ENCODE measurements around the gene TFF3. TPM values are rescaled to one million over a fixed set of nuclear protein-coding genes. Genes with fewer than 3 reads are reported as not detected.

The TFF3 gene
- total RNA-seq, 1 donor from 2014 or later: 2.3 TPM

GRCh38 chr21:42265231-42265812 is 49.9 kb downstream of the TFF3 start:
- no peak for ATAC-seq

GRCh38 chr21:42264245-42265195 is 50.7 kb downstream of the TFF3 start:
- ATAC-seq: no peak

- peak; percentile 35 for ATAC-seq
Measured at GRCh38 chr21:42263591-42264131, 51.5 kb downstream of the TFF3 start.

- ATAC-seq: peak; percentile 75
Measured at GRCh38 chr21:42262831-42263231, 52.4 kb downstream of the TFF3 start.

GRCh38 chr21:42261829-42262200 is 53.4 kb downstream of the TFF3 start:
- ATAC-seq: no peak

Other genes starting within 250 kb of the TFF3 start
- 0.08 TPM for gene UMODL1, start 244.1 kb downstream of the TFF3 start, total RNA-seq
- gene ABCG1, start 96.3 kb downstream of the TFF3 start, total RNA-seq: 4.2 TPM
- gene TFF2, start 35.6 kb upstream of the TFF3 start, total RNA-seq: not detected
- gene TFF1, start 51.1 kb upstream of the TFF3 start, total RNA-seq: not detected
- 0.32 TPM for gene TMPRSS3, start 80.6 kb upstream of the TFF3 start, total RNA-seq
- 0.24 TPM for gene UBASH3A, start 88.5 kb upstream of the TFF3 start, total RNA-seq
- 0.24 TPM for gene RSPH1, start 180.8 kb upstream of the TFF3 start, total RNA-seq
- 13.9 TPM for gene SLC37A1, start 198.4 kb upstream of the TFF3 start, total RNA-seq